HTERT RPE-1 (cell line): Measurements from ENCODE around the gene NAA11.
"Not testable (repeated sequence)": the region's sequence is repeated elsewhere in the genome, so short reads cannot be mapped to it uniquely, and the experiment has no call there.

ENCODE experiments used
- in situ Hi-C: fragments of 300-500 bp; cut with MboI; formaldehyde crosslinking; loops from 4 replicates; pipeline ENCODE4 v1.14.3; 2020; ENCODE audit warnings: low sequenced_read_pairs

NAA11 gene

DNA sequence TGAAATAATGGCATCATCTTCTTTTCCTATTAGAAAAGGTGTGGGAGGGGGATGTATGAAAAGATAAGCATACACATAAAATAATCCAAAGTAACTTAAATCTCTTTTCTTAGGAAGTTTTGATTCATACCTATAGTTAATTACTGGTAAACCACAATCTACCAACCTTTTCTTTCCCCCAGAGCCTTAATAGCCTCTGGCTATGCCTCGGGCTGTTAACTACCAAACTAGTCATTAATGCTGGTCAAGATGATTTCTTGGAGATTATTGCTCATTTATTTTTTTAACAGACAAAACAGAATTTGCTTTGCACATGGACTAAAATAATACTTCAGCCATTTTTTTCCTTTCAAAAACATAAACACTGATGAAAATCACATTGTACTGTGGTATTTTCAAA is 16.9 kb downstream of the NAA11 start:
- in situ Hi-C loops: no loop called here

DNA sequence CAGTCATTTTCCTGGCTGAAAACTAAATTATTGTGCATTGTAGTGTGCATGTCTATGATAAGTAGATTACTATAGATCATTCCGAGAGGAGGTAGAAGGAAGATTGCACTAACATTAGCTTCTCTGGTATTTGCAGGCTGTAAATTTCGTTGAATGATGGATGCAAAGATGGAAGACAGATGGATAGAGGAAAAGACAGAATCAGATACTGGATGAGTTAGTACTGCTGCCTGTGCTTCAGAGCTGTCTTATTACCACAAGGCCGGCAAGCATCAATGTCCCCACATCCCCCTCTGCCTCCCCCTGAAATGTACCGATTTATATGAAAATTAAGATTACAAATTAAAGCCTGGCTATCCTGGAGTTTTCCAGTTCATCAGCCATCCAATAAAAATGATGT is 17.7 kb downstream of the NAA11 start:
- in situ Hi-C loops: no loop called here

DNA sequence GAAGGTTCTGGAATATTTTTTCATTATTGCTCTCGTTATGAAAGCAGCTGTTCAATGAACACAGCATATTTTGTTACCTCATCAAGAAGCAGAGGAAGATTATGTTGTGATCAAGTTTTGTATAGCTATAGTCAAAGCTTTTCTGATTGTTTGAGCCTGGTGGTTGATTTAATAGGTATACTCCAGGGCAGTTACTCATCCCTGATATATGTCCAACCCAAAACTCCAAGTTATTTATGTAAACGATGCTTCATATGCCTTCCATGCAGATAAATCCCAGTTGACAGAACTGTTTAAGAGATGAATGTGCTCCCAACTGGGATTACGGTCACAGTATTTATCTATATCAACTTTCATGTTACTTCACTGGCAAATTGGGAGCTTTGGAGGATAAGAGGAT is 19.1 kb downstream of the NAA11 start:
- in situ Hi-C loops: no loop called here

DNA sequence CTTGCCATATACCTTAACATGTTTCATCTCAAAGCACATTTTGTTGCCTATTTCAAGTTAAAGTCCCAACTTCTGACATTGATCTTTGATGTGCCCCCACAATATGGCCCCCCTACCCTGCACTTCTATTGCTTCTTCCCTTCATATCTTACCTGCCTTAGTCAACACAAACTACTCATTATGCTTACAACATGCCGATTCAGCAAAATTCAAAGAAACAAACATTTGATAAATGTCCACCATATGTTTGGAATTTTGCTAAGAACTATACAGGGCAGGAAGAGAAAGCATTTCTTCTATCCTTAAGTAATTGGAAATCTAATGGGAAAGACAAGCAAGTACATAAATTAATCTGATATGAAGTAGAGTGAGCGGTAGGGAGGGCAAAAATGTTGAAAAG is 25.6 kb downstream of the NAA11 start:
- in situ Hi-C loops: no loop called here

DNA sequence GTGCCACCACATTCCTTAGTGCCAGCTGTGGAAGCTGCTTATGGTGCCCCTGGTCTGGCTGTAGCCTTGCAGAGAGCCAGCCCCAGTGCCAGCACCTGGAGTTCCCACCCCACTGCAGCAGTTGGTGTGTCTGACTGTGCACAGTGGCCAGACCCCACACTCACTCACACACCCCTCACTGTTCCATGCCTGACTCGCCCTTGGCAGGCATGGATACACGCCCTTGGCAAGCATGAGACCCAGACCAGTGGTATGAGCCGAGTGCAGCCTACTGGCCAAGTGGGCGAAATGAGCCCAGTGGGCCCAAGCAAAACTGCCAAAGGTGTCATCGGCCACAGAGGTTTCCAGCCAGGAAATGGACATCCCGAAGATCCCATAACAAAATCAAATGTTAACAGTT is 27.4 kb downstream of the NAA11 start:
- in situ Hi-C loops: no loop called here

DNA sequence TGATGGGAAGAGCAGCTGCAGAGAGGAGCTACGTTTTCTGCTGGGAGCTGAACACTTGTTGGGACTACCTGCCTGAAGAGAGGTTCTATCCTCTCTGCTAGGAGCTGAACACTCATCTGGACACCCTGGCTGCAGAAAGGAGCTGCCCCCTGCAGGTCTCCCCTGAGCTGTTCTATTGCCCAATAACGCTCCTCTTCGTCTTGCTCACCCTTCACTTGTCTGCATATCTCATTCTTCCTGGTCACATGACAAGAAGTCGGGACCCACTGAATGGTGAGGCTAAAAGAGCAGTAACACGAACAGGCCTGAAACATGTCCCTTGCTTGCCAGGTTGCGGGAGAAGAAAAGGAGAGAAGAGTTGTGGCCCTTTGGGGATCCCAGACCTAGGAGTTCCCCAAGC is 27.8 kb downstream of the NAA11 start:
- in situ Hi-C loops: no loop called here

DNA sequence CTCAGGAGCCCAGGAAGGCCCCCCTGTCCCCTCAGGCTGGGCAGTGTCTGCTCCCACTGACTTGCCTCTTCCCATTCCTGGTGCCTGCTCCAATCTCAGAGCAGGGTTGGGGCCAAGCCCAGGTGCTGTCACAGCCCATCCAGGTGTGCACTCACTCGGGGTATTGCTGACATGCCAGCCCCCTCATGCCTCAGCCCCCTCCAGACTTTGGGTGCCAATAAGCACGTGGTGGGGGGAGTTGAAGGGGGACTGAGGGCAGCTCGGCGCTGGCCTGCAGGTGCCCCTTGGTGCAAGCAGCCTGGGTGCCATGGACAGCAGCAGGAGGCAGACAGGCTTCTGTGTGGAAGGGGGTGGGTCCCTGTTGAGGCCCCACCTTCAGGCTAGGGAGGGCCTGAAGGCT is 28.4 kb downstream of the NAA11 start:
- in situ Hi-C loops: no loop called here

DNA sequence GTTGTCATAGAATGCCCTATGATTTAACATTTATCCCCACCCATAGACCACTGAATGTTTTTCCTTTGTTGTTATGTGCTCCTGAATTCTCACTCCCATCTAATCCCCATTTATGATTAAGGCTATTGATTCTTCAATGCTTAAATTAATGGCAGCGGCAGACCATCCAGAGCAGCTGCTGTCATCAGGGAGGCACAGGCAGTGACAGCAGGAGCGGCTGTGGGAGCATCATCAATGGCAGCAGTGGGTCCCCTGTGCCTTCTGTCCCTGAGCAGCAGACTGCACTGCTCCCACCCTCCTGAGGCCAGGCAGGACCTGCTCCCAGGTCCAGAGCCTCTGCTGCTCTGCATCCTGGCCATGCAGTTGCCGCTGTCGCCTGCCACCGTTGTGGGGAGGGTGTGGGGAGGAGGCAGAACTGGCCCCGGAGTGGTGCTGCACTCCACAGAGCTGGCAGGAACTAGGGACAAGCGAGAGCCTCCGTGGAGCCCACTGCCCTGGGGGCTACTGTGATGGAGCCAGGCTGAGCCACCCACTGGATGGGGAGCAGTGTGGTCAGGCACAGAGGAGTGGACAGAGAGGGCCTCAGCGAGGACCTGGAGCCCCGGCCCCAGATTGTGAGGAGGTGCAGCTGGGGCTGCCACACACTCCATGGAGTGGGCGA is 29.0 kb downstream of the NAA11 start:
- in situ Hi-C loops: no loop called here

DNA sequence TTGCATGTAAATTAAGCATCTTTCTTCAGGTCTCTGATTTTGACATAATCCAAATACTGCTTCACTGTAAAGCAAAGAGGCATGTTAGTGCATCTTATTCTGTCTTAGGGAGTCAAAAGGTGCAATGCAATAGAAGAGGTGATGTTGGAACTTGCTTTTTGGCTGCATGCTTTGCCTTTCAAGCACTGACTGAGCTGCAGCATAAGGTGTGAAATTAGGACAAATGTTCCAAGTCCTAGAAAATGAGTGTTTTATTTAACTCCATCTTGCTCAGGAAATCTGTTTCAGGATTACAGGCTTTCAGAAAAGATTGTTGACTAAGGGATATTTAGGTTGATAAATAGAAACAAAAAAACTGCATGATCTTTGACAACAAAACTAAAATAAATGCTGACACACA is 30.8 kb downstream of the NAA11 start:
- in situ Hi-C loops: no loop called here

DNA sequence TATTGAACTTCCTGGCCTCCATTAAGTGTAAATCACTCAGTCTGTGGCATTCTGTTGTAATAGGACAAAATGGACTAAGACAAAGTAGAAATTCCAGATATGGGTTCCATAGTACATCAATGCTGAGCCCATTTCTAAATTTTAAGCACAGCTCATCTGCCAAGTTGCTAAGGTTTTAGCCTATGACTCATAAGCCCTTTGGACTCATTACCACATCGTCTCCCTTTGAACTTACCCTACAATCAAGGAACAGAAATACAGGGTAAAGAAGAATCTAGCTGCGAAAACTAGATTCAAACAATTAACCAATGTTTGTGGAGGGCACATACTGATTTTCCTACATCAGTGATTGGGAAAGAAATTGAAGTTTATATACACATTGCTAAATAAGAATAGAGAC is 31.8 kb downstream of the NAA11 start:
- in situ Hi-C loops: no loop called here

DNA sequence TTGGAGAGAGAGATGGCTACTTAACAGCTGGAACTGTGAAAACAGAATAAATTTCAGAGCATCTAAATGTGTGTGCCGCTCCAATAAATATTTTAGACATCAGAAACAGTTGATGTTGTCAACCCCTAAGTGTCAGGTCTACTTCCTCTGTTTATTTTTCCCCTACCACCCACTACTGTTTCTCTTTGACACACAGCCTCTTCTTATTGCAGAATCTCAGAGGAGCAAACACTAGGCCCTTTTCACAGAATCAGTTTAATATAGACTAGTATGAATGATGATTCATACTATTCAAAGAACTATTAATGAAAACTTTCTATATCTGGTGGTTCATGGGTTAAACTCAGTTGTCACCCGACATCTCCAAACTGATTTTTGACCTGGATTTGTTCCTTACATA is 33.9 kb downstream of the NAA11 start:
- in situ Hi-C loops: no loop called here

DNA sequence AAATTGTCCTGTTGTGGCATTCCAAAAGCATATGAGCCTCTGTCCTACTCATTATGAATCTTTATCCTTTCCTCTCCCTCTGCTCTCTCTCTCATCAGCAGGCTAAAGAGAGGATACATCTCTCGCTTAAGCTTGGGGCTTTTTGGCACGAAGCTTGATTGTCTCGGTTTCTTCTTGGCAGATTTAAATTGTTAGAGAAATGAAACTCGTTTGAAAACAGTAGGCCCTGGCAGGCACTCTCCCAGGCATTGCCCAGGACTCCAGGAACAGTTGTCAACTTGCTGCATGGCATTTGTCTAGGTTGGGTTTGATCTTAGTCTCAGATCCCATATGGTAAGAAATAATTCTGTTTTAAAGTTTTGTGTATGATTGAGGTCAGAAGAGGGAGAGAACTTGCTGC is 35.5 kb downstream of the NAA11 start:
- in situ Hi-C loops: no loop called here

DNA sequence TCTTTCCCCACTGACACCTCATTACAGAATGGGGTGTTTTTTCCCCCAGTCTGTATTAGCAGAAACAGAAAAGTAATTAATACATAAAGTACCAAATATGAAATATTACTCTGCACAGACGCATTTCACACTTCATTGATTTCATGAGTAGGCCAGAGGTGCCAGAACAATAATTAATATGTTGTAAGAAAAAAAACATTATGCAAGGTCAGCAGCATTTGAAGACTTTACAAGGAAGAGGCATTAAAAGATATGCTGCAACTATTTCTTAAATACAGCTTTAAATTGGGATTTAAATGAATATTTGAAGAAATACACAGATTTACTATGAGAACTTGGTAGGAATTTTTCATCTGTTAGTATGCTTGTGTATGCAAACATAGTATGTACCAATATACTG is 37.7 kb downstream of the NAA11 start:
- in situ Hi-C loops: no loop called here

DNA sequence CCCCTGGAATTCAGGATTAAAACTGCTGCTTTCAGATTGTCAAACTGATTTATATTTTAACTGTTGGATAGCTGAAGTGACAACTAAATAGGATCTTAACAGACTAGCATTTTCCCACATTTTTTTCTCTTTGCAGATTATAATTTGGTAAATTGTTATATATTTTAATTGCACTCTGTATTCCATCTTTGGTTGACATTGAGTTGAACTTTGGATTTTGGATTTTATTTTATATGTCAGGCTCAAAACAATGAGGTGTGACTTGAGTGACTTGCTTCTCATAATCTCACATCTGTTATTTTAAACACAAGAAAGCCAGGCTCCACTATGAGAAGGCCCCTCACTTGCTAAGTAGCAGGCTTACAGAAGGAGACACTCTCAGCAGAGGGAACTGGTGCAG is 38.1 kb downstream of the NAA11 start:
- in situ Hi-C loops: no loop called here

DNA sequence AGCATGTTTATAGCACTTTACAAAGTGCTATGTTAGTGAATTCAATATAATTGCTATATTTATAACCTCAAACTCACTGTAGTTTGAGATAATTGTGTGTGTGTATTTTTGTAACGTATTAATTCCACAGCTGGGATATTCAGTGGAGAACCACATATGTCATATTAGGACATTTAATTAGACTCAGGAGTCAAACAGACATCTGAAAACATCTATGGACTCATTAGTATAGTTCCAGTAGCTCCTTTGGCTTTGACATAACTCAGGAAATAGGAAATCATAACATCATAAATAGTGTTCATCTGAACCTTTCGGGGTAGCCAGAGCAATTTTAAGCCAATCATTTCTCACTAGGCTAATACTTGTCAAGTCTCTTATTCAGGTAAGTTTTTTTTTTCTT is 38.8 kb downstream of the NAA11 start:
- in situ Hi-C loops: no loop called here

DNA sequence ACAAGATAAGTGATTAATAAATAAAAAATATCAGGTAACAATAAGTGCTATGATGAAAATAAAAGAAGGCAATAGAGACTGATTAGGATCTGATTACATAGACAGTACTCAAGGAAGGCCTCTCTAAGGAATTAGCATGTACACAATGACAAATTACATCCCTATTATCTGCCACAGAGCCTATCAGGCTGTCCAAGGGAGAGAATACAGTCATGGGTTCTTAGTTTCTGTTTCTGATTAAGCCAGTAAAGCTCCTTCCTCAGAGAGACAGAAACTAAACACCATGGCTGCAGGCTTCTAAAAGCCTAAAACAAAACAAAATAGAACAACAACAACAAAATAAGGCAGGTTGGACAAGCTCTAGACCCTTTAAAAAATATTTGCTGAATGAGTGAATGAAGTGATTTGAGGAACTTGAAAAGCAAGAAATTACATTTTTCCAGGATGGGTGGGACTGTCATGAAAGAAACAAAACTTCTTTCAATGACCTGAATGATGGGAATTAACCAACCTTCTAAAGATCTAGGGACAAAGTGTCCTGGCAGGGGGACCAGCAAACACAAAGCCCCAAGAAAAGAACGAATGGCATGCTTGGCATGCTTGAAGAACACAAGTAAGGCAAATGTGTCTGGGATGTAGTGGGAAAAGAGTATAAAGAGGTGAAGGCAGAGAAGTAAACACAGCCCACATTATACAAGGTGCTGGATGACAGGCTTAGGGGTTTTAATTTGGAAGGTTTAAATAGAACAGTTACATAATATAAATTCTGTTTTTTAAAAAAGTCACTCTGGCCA is 44.1 kb downstream of the NAA11 start:
- in situ Hi-C loops: no loop called here

DNA sequence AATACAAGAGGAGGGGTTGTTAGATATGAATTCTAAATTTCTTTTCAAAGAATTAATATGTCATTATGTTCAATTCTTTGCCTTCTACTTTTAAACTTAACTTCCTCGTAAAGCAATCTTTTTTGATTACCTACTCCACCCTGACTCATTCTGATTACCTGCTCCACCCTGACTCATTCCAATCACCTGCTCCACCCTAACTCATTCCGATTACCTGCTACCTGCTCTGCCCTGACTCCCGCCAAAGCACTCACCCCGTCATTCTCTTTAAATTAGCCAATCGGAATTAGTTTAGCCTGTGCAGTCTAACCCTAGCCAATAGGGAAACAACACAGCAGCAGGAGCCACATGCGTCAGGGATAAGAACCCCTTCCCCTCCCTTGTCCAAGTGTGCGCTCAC is 48.4 kb downstream of the NAA11 start:
- in situ Hi-C loops: not testable (repeated sequence)

DNA sequence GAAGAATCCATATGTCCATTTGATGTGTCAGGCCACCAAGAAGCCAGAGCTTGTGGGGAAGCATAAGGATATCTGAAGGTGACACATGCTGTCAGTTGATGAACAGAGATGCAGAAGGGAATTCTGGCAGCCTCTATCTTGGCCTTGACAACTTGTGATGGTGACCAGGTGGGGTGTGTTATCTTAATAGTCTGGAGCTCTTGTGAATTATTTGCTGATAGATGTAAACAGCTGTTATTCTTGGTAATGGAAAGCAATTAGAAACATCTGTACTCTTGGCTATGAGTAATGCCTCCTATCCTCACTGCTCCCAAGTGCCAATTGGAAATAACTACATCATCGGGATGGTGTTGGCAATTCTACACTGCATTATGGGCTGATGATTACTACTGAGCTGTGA is 51.9 kb downstream of the NAA11 start:
- in situ Hi-C loops: no loop called here

DNA sequence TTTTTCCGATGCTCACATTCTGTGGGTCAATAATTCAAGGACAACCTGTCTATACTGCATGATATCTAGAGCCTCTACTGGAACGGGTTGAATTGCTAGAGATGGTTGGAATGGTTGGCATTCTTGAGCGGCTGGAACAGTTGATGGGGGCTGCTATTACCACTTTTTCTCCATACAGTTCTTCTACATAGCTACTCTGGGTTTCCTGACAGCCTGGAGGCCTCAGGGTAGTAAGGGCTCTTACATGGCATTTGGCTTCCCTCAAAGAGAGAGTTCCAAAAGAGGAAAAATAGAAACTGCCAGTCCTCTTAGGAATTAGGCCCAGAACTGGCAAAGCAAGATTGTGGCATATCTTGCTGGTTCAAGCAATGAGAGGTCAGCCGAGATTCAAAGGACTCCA is 53.1 kb downstream of the NAA11 start:
- in situ Hi-C loops: no loop called here

DNA sequence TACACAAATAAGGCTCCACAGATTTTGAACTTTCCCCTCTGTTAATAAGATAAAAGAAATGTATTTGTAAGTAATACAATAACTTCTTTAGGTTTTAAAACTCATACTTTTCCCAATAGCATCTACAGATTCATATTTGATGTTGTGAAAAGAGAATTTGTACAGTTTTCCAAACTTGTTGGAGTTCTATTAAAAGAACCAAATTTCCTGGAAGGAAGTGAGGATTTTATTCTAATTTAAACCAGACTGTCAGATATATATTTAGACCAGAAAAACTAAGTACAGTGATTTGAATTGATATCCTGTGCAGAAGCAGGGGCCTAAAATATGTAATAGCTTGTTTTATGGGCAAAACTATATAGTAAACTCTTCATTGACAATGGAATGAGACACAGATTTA is 53.7 kb downstream of the NAA11 start:
- in situ Hi-C loops: no loop called here

DNA sequence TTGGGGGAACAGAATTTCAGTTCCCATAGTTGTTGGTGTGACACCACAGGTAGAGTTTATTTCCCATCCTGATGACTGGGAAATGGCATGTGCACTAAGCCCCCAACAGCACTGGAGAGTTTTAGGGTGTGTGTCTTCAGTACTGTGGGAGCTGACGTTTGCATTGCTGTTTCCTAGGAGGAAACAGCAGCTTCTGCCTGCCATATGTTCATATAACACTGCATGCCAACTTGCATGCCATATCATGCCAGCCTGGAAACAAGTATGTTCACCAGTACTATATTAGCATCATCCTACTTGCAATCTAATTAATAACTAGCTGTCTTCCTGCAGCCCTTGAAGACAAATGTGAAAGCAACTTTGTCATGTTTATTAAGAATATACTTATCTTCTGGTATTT is 58.2 kb downstream of the NAA11 start:
- in situ Hi-C loops: no loop called here
